OCI-LY7 (cell line): ENCODE results near the gene PRKAG2. TPM values are rescaled to one million over a fixed set of nuclear protein-coding genes. Genes with fewer than 3 reads are reported as not detected.
"Not testable (repeated sequence)": the region's sequence is repeated elsewhere in the genome, so short reads cannot be mapped to it uniquely, and the experiment has no call there.

Source experiments
- BruUV-seq: library from RNA; stranded (reverse); fragments of 400-500 nt; replicated peaks from 2 replicates; lab custom pipeline; 2021; lab: Mats Ljungman, UMichigan
- CTCF ChIA-PET: fragments of 300-600 bp; sonication (Branson Sonifier 250); formaldehyde crosslinking; loops from one replicate; lab custom pipeline; 2022; ENCODE audit warnings: antibody characterized with exemption; ENCODE audit not compliant: unreplicated experiment; lab: Charles Lee
- POLR2A ChIA-PET: fragments of 300-600 bp; sonication (Branson Sonifier 250); formaldehyde crosslinking; loops from one replicate; lab custom pipeline; 2022; ENCODE audit warnings: antibody characterized with exemption; lab: Charles Lee
- DNase-seq: peaks from one replicate; pipeline ENCODE4 v3.0.0-alpha.2; 2015; ENCODE audit warnings: low spot score
- H2AFZ ChIP-seq: fragments of 200-600 bp; sonication (generic), shearing (Covaris generic); 2 replicates; pipeline ENCODE4 v1.6.1; 2014; ENCODE audit warnings: mild to moderate bottlenecking, antibody characterized with exemption, low read length, moderate library complexity
- H3K27ac ChIP-seq: fragments of 200-600 bp; sonication (generic); 2 replicates; pipeline ENCODE4 v1.5.1; 2014; ENCODE audit warnings: mixed run types, low read depth, mild to moderate bottlenecking, moderate library complexity, low read length, inconsistent platforms; ENCODE audit not compliant: poor library complexity, severe bottlenecking
- H3K36me3 ChIP-seq: fragments of 200-600 bp; sonication (generic); 2 replicates; pipeline ENCODE4 v1.6.1; 2014; ENCODE audit warnings: mild to moderate bottlenecking, antibody characterized with exemption, low read length, moderate library complexity, mixed read lengths; ENCODE audit not compliant: insufficient read depth
- H3K4me1 ChIP-seq: fragments of 200-600 bp; sonication (generic); 2 replicates; pipeline ENCODE4 v1.5.1; 2014; ENCODE audit warnings: mild to moderate bottlenecking, low read length; ENCODE audit not compliant: insufficient read depth, poor library complexity, severe bottlenecking
- H3K4me2 ChIP-seq: fragments of 200-600 bp; sonication (generic); 2 replicates; pipeline ENCODE4 v1.6.1; 2014; ENCODE audit warnings: mild to moderate bottlenecking, low read length
- H3K4me3 ChIP-seq: fragments of 200-600 bp; sonication (generic); 2 replicates; pipeline ENCODE4 v1.5.1; 2014; ENCODE audit warnings: mild to moderate bottlenecking, low read depth, low read length; ENCODE audit not compliant: poor library complexity, severe bottlenecking
- H3K79me2 ChIP-seq: fragments of 200-600 bp; sonication (generic); 2 replicates; pipeline ENCODE4 v1.6.1; 2016; ENCODE audit warnings: low read depth, mild to moderate bottlenecking, low read length, moderate library complexity, mixed read lengths; ENCODE audit not compliant: insufficient read depth
- H3K9me2 ChIP-seq: fragments of 200-600 bp; sonication (generic); 2 replicates; pipeline ENCODE4 v1.6.1; 2016; ENCODE audit warnings: mild to moderate bottlenecking, low read length, mixed read lengths; ENCODE audit not compliant: insufficient read depth
- H3K9me3 ChIP-seq: fragments of 200-600 bp; sonication (generic); 2 replicates; pipeline ENCODE4 v1.6.1; 2014; ENCODE audit warnings: mild to moderate bottlenecking, mixed run types, low read length, mixed read lengths
- H4K20me1 ChIP-seq: fragments of 200-600 bp; sonication (generic); 2 replicates; pipeline ENCODE4 v1.6.1; 2014; ENCODE audit warnings: mild to moderate bottlenecking, antibody characterized with exemption, low read length, moderate library complexity, mixed read lengths; ENCODE audit not compliant: insufficient read depth
- CTCF ChIP-seq: fragments of 200-600 bp; sonication (generic); conservative IDR thresholded peaks from 2 replicates; pipeline ENCODE4 v1.5.1; 2014; ENCODE audit warnings: mild to moderate bottlenecking, antibody characterized with exemption, low read length, moderate library complexity, mixed read lengths
- EZH2phosphoT487 ChIP-seq: fragments of 200-600 bp; sonication (generic); IDR thresholded peaks from 2 replicates; pipeline ENCODE4 v1.6.1; 2018; ENCODE audit warnings: low read depth, borderline replicate concordance, mild to moderate bottlenecking, mixed run types, antibody characterized with exemption, low read length, moderate library complexity, mixed read lengths
- intact Hi-C: fragments of 100-400 bp; cut with micrococcal nuclease; formaldehyde crosslinking; loops from one replicate; pipeline ENCODE4 v1.10.0; 2022; ENCODE audit not compliant: unreplicated experiment
- total RNA-seq, 2 experiments: library from RNA; depleted of rRNA in 1 of 2; stranded (reverse); fragments of >200 nt in 1 of 2; shearing (Covaris generic) in 1 of 2; gene quantifications; 2 replicates each; pipeline ENCODE4 v1.2.3, GENCODE V29; 2014 to 2022

Gene PRKAG2
- total RNA-seq, 2 experiments from 2014 or later: 1.2 to 5.1 TPM

GRCh38 chr7:151827620-151828019 is 49.3 kb downstream of the PRKAG2 start:
- Histone ChIP-seq H3K9me3 (no peaks in the 10 kb centered on the region), H3K9me2 (no peaks in the 10 kb centered on the region), H3K4me3 (no peak overlapping the region), H2AFZ (no peak overlapping the region), H3K36me3 (no peaks in the 10 kb centered on the region), H3K4me2 (no peak overlapping the region), H3K27ac (no peak overlapping the region), H3K4me1 (no peaks in the 10 kb centered on the region), H3K79me2 (no peaks in the 10 kb centered on the region), H4K20me1 (no peaks in the 10 kb centered on the region)
- ChIA-PET CTCF (no interaction called here), POLR2A (no interaction called here)
- intact Hi-C loops: no loop called here
- no peak for TF ChIP-seq CTCF
- no peak for TF ChIP-seq EZH2phosphoT487
- BruUV-seq: no TSS peak
- no peak for DNase-seq

- H3K4me1 ChIP-seq, BruUV-seq, CTCF ChIA-PET, H3K4me2 ChIP-seq, H3K9me3 ChIP-seq, H4K20me1 ChIP-seq, H3K4me3 ChIP-seq, H3K27ac ChIP-seq, H3K79me2 ChIP-seq, H3K9me2 ChIP-seq, POLR2A ChIA-PET, intact Hi-C loops, DNase-seq, H3K36me3 ChIP-seq, H2AFZ ChIP-seq: not testable (repeated sequence)
These were observed 50.6 kb downstream of the PRKAG2 start for GRCh38 chr7:151826316-151826715.

- no peak for DNase-seq
- intact Hi-C loops: no loop called here
- Histone ChIP-seq H3K9me3 (no peaks in the 10 kb centered on the region), H3K4me2 (no peak overlapping the region), H3K79me2 (no peaks in the 10 kb centered on the region), H2AFZ (no peak overlapping the region), H4K20me1 (no peaks in the 10 kb centered on the region), H3K27ac (no peak overlapping the region), H3K9me2 (no peaks in the 10 kb centered on the region), H3K36me3 (no peaks in the 10 kb centered on the region), H3K4me3 (no peak overlapping the region), H3K4me1 (no peaks in the 10 kb centered on the region)
- CTCF ChIA-PET: no interaction called here
- no peak for TF ChIP-seq CTCF
- no peak for TF ChIP-seq EZH2phosphoT487
- BruUV-seq: no TSS peak
- POLR2A ChIA-PET: no interaction called here
These were observed 51.2 kb downstream of the PRKAG2 start for GRCh38 chr7:151825721-151826120.
